Ascending aorta (tissue), 2 donors: Measurements from ENCODE around the gene DOK1. TPM values are rescaled to one million over a fixed set of nuclear protein-coding genes. Genes with fewer than 3 reads are reported as not detected.

Source experiments
- DNase-seq, 2 donors: peaks; one replicate each; pipeline ENCODE4 v3.0.0-alpha.2; 2019; ENCODE audit warnings: low spot score in 2 of 2
- H3K27ac ChIP-seq, 2 donors: fragments of 200-600 bp; sonication (generic); one replicate each; pipeline ENCODE4 v1.5.1; 2016 to 2017; ENCODE audit warnings: mild to moderate bottlenecking in 1 of 2
- H3K27me3 ChIP-seq: fragments of 200-600 bp; sonication (generic); one replicate; pipeline ENCODE4 v1.5.1; 2017
- H3K36me3 ChIP-seq, 2 donors: fragments of 200-600 bp; sonication (generic); one replicate each; pipeline ENCODE4 v1.5.1; 2016
- H3K4me1 ChIP-seq, 2 donors: fragments of 200-600 bp; sonication (generic); one replicate each; pipeline ENCODE4 v1.5.1; 2016 to 2017; ENCODE audit warnings: mild to moderate bottlenecking in 1 of 2
- H3K4me3 ChIP-seq, 2 donors: fragments of 200-600 bp; sonication (generic); one replicate each; pipeline ENCODE4 v1.5.1; 2016 to 2017; ENCODE audit warnings: mild to moderate bottlenecking in 1 of 2
- H3K9me3 ChIP-seq, 2 donors: fragments of 200-600 bp; sonication (generic); one replicate each; pipeline ENCODE4 v1.5.1; 2016
- CTCF ChIP-seq, 3 experiments: fragments of 200-600 bp in 2 of 3; fragments of 450-650 bp in 1 of 3; sonication (generic) in 2 of 3; IDR thresholded peaks; one replicate each; pipeline ENCODE4 v1.5.1; 2016 to 2019; ENCODE audit warnings: antibody characterized with exemption in 3 of 3, mild to moderate bottlenecking in 1 of 3, moderate library complexity in 1 of 3
- intact Hi-C: fragments of 100-400 bp; cut with DNase I; formaldehyde crosslinking; loops from one replicate; pipeline ENCODE4 v1.15.1; 2023
- total RNA-seq: library from RNA; depleted of rRNA; stranded (reverse); fragments of >200 nt; gene quantifications from one replicate; pipeline ENCODE4 v1.1.0, GENCODE V29; 2016

The DOK1 gene
- total RNA-seq, 1 donor from 2014 or later = 68.1 TPM

DNA sequence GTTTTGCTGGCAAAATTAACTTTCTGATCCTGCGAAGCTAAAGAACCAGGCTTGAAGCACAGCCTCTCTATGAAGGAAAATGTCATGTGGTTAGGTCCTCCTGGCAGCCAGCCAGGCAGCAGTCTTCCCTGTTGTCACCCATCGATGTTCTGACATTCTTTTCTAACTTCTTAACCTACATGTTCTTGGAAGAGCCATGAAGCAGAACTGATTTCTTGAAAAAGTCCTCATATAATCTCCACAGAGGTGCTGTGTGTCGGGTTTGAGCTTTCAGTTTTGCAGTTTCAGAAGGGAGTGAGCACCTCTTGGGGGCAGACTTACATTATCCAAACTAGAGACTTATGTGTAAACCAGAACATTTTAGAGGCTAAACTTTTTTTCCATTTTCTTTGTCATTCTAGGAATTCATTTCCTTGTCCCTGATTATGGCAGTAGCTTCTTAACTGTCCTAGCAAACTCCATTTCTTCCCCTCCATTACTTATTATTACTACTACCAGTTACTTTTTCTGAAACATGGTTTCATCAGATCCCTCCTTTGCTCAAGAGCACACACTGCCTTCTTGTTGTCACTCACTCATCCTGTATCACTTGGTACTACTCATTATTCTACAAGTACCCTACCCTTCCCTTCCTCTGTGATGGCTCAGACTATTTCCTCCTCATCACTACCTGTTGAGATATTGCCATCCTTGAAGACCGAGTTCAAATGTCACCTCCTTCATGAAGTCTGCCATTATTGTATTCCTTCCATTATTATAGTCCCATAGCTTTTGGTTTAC, 31.1 kb downstream of the DOK1 start:
- H3K9me3 ChIP-seq = no peaks in the 10 kb centered on the region
- no peaks in the 10 kb centered on the region for H3K36me3 ChIP-seq
- no peak for TF ChIP-seq CTCF (IDR thresholded peaks at IDR 0.05)
- intact Hi-C loops = loop anchor here (2.0 kb wide), 1 partner anchor 31 kb away; the partner anchor contains the start of gene DOK1
- DNase-seq = no peak
- no peaks in the 10 kb centered on the region for H3K27me3 ChIP-seq
- peaks cover 0 to 19% of the 10 kb centered on the region in 2 donors for H3K4me1 ChIP-seq
- H3K4me3 ChIP-seq = no peak overlapping the region
- H3K27ac ChIP-seq = no peak overlapping the region

DNA sequence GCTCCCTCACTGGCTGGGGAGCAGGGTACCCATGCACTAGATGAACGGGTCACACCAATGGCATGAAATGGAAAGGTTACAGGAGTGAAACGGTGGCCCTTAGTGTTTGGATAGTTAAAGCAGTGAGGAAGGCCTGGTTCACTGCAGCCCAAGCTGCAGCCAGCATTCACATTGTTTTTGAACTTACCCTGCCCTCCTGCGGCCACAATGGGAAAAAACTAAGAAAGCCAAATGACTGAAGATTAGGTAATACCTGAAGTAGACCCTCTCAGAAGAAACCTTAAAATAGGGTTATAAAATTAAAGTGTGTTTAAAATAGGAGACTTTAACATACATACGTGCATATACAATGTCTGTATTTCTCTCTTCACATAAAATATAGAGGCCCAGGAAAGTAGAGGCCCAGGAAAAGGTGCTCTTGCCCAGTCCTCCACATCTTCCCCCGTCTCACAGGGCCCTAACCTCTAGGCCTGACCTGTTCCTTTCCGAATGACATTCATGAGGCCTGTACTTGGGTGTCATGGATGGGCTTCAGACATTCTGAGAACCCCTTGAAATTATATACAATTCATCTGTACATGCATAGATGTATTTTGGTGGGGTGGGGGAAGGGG, 33.3 kb downstream of the DOK1 start:
- Histone ChIP-seq H3K4me3 (no peak overlapping the region), H3K9me3 (no peaks in the 10 kb centered on the region), H3K4me1 (peaks cover 0 to 19% of the 10 kb centered on the region in 2 donors), H3K27me3 (no peaks in the 10 kb centered on the region), H3K36me3 (no peaks in the 10 kb centered on the region), H3K27ac (no peak overlapping the region)
- DNase-seq = peak in 1 of 2 donors; percentile 84
- TF ChIP-seq CTCF (IDR thresholded peaks at IDR 0.05) = peak; percentile 63 to 71 (median 65)
- intact Hi-C loops = loop anchor here (1.0 kb wide), 2 partner anchors 57 to 104 kb away; partner anchors contain the start of gene TTC31

DNA sequence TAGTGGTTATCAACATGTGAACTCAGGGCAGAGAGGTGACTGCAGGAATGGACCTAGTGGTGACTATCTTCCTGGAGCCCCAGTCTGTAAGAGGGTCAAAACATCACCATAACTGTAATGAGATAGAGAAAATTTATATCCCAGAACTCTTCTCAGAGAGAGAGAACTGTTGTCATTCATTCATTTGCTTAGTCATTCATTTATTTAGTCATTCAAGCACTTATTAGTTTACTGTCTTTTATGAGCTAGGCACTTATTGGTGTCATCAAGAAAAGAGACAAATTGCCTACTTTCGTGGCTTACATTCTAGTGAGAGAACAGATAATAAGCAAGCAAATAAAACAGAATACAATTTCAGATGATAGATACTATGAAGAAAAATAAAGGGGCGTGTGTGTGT, 34.1 kb downstream of the DOK1 start:
- no peak for TF ChIP-seq CTCF (IDR thresholded peaks at IDR 0.05)
- H3K4me3 ChIP-seq = no peak overlapping the region
- peaks cover 0 to 13% of the 10 kb centered on the region in 2 donors for H3K4me1 ChIP-seq
- H3K36me3 ChIP-seq = no peaks in the 10 kb centered on the region
- DNase-seq = no peak
- H3K9me3 ChIP-seq = no peaks in the 10 kb centered on the region
- intact Hi-C loops = no loop called here
- no peak overlapping the region for H3K27ac ChIP-seq
- H3K27me3 ChIP-seq = no peaks in the 10 kb centered on the region

DNA sequence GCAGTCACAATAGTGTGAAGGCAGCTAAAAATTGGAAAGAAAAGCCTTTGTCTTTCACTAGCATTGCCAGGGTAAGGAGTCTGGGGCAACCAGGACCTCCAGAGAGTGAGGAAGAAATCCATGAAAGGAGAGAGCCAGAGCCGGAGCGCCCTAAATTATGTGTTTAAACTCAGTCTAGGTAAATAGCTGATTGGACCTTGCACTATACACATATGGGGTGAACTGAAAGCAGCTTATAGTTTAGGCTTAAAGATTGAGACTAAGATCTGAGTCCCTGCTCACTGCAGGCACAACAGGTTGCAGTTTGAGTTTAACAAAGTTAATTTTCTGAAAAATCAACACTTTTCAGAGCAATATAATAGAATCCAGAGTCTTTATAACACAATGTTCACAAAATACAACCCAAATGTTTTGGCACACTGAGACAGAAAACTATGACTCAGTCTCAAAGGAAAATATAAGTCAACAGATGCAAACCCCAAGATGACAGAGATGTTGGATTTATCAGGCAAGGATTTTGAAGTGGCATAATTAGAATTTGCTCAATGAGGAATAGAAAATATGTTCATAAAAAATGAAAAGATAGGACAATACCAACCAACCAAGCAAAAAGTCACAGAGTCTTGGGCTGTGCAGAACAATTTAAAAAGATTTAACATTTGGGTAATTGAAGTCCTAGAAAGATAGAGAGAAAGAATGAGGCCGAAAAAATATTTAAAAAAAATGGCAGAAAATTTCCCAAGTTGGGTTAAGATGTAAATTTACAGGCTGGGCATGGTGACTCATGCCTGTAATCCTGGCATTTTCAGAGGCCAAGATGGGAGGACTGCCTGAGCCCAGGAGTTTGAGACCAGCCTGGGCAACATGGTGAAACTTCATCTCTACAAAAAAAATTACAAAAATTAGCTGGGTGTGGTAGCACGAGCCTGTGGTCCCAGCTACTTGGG, 39.6 kb downstream of the DOK1 start:
- Histone ChIP-seq H3K27me3 (peaks cover 5% of the 10 kb centered on the region), H3K9me3 (no peaks in the 10 kb centered on the region), H3K27ac (no peak overlapping the region), H3K36me3 (no peaks in the 10 kb centered on the region), H3K4me1 (no peaks in the 10 kb centered on the region), H3K4me3 (no peak overlapping the region)
- DNase-seq = no peak
- TF ChIP-seq CTCF (IDR thresholded peaks at IDR 0.05) = no peak
- intact Hi-C loops = no loop called here

DNA sequence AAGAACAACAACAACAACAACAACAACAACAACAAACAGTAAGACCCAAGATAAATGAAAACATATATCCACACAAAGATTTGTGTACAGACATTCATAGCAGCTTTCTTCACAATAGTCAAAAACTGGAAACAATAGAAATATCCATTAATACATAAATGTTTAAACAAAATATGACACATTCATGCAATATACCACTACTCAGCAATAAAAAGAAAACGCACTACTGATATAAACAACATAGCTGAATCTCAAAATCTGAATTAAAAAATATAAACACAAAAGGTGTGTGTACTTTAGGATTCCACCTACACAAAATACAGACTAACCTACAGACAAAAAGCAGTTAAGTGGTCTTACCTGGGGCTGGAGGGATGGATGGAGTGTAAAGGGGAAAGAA, 42.1 kb downstream of the DOK1 start:
- no peak for DNase-seq
- no peak for TF ChIP-seq CTCF (IDR thresholded peaks at IDR 0.05)
- no peaks in the 10 kb centered on the region for H3K36me3 ChIP-seq
- H3K27me3 ChIP-seq = peaks cover 5% of the 10 kb centered on the region
- H3K9me3 ChIP-seq = no peaks in the 10 kb centered on the region
- intact Hi-C loops = no loop called here
- H3K4me1 ChIP-seq = no peaks in the 10 kb centered on the region
- H3K4me3 ChIP-seq = no peak overlapping the region
- no peak overlapping the region for H3K27ac ChIP-seq
